GM12892 (cell line): ENCODE results near the gene NPAS2.

ENCODE experiments used
- POLR2A ChIP-seq: IDR thresholded peaks from 2 replicates; pipeline ENCODE4 v1.6.1; 2011; ENCODE audit warnings: low read depth, low read length, control low read depth
- POLR2AphosphoS5 ChIP-seq: IDR thresholded peaks from 2 replicates; pipeline ENCODE4 v1.6.1; 2011; ENCODE audit warnings: low read depth, low read length, control low read depth
- TAF1 ChIP-seq: IDR thresholded peaks from 2 replicates; pipeline ENCODE4 v1.6.1; 2011; ENCODE audit warnings: low read depth, mild to moderate bottlenecking, control low read depth, low read length, borderline replicate concordance

DNA sequence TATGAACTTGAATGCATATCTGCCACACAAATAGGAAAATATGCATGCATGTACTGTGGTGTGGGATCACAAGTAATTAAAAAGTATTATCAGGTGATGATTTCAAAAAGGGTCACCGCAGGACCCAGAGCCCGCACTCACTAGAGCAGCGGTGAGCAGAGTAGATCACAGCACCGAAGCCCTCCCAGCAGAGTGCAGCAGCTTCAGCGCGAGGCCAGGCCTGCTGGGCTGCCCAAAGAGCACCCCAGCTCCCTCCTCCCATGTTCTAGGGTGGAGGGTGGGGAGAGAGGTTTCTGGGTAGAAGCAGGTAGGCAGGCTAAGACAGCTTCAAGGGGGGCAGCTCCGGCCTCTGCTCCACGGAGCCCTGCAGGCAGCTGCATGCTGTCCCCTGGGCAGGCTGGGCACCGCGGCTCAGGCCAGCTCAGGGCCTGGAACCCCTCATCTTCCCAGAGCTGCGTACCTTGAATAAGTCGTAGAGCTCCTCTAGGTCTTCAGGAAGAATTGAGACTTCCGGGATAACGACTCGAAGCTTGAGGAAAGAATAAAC lies 207.1 kb downstream of the NPAS2 start:
- TF ChIP-seq POLR2A (no peak), POLR2AphosphoS5 (no peak), TAF1 (no peak)
